ENCODE measurements around the gene TACC2.

GRCh38 chr10:122112021-122112616 lies 123.2 kb downstream of the TACC2 start:
- TF ChIP-seq, protein P1, sequence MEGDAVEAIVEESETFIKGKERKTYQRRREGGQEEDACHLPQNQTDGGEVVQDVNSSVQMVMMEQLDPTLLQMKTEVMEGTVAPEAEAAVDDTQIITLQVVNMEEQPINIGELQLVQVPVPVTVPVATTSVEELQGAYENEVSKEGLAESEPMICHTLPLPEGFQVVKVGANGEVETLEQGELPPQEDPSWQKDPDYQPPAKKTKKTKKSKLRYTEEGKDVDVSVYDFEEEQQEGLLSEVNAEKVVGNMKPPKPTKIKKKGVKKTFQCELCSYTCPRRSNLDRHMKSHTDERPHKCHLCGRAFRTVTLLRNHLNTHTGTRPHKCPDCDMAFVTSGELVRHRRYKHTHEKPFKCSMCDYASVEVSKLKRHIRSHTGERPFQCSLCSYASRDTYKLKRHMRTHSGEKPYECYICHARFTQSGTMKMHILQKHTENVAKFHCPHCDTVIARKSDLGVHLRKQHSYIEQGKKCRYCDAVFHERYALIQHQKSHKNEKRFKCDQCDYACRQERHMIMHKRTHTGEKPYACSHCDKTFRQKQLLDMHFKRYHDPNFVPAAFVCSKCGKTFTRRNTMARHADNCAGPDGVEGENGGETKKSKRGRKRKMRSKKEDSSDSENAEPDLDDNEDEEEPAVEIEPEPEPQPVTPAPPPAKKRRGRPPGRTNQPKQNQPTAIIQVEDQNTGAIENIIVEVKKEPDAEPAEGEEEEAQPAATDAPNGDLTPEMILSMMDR (IDR thresholded peaks at IDR 0.05 in 4 of 5, conservative IDR thresholded peaks at IDR 0.05 in 1 of 5), result no peak
- no peak for TF ChIP-seq POLR2A (IDR thresholded peaks at IDR 0.05)

Data from gastrocnemius medialis (tissue), 4 donors.